HG03565 (cell line): ENCODE measurements around the gene CRTC3.
A peak's percentile ranks its signal among the peaks of the same experiment; 100 is the strongest.

Experiments used
- ATAC-seq: cut with Tn5 transposase; IDR thresholded peaks from one replicate; pipeline ENCODE4 v1.9.1; 2021; ENCODE audit warnings: mild to moderate bottlenecking, moderate library complexity; ENCODE audit not compliant: unreplicated experiment

The CRTC3 gene

GRCh38 chr15:90520365-90520764, 9.4 kb upstream of the CRTC3 start:
- no peak for ATAC-seq

- ATAC-seq, result no peak
These were observed 6.3 kb upstream of the CRTC3 start for GRCh38 chr15:90523373-90523772.

- peak; percentile 59 for ATAC-seq
These were observed 5.5 kb upstream of the CRTC3 start for GRCh38 chr15:90524018-90524803.

- ATAC-seq, result no peak
These were observed 732 bp upstream of the CRTC3 start for GRCh38 chr15:90529011-90529370.

GRCh38 chr15:90530250-90531051, 728 bp downstream of the CRTC3 start:
- ATAC-seq, result peak; percentile 27

- ATAC-seq, result no peak
These were observed 1.4 kb downstream of the CRTC3 start for GRCh38 chr15:90531147-90531546.

GRCh38 chr15:90535254-90535653, 5.5 kb downstream of the CRTC3 start:
- no peak for ATAC-seq

- no peak for ATAC-seq
These were observed 10.1 kb downstream of the CRTC3 start for GRCh38 chr15:90539789-90540188.

- no peak for ATAC-seq
These were observed 11.0 kb downstream of the CRTC3 start for GRCh38 chr15:90540768-90541167.

GRCh38 chr15:90545095-90545494, 15.4 kb downstream of the CRTC3 start:
- no peak for ATAC-seq

- ATAC-seq, result no peak
These were observed 17.8 kb downstream of the CRTC3 start for GRCh38 chr15:90547540-90547939.

GRCh38 chr15:90550919-90551318, 21.2 kb downstream of the CRTC3 start:
- ATAC-seq, result no peak

GRCh38 chr15:90552162-90552928, 22.6 kb downstream of the CRTC3 start:
- no peak for ATAC-seq

- ATAC-seq, result no peak
These were observed 23.1 kb downstream of the CRTC3 start for GRCh38 chr15:90552929-90553211.

- ATAC-seq, result no peak
These were observed 23.6 kb downstream of the CRTC3 start for GRCh38 chr15:90553248-90553745.

GRCh38 chr15:90557186-90558084, 27.7 kb downstream of the CRTC3 start:
- no peak for ATAC-seq

GRCh38 chr15:90558171-90558573, 28.4 kb downstream of the CRTC3 start:
- ATAC-seq, result no peak

GRCh38 chr15:90559119-90559518, 29.4 kb downstream of the CRTC3 start:
- no peak for ATAC-seq

- no peak for ATAC-seq
These were observed 30.6 kb downstream of the CRTC3 start for GRCh38 chr15:90560229-90560776.
